Head of caudate nucleus (tissue), 42 donors: ENCODE results near the gene CCDC134.
"Not testable (repeated sequence)": the region's sequence is repeated elsewhere in the genome, so short reads cannot be mapped to it uniquely, and the experiment has no call there.

Experiments
- DNase-seq, 42 donors: peaks; one replicate each; pipeline versions ENCODE4 v3.0.0 to v3.0.0-alpha.2; 2020 to 2021; ENCODE audit warnings: mixed read lengths in 7 of 42
- intact Hi-C: fragments of 100-400 bp; cut with DNase I; formaldehyde crosslinking; loops from one replicate; pipeline ENCODE4 v1.15.0; 2022

The CCDC134 gene

GRCh38 chr22:41863472-41863871 lies 63.0 kb downstream of the CCDC134 start:
- intact Hi-C loops = no loop called here
- DNase-seq = no peak

DNA sequence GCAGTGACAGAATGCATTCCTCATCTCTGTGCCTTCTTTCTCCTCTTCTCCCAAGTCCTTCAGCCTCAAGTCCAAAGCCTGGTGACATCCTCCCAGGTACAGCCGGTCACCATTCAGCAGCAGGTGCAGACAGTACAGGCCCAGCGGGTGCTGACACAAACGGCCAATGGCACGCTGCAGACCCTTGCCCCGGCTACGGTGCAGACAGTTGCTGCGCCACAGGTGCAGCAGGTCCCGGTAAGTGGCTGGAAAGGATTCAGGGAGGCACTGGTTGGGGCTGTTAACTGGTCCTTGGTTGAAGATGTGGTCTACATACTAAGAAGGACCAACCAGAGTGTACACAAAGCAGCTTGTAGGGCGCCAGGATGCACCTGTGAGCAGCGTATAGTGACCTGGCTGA lies 68.1 kb downstream of the CCDC134 start:
- DNase-seq = no peak
- intact Hi-C loops = no loop called here

GRCh38 chr22:41870081-41870480 lies 69.6 kb downstream of the CCDC134 start:
- intact Hi-C loops, DNase-seq: not testable (repeated sequence)

DNA sequence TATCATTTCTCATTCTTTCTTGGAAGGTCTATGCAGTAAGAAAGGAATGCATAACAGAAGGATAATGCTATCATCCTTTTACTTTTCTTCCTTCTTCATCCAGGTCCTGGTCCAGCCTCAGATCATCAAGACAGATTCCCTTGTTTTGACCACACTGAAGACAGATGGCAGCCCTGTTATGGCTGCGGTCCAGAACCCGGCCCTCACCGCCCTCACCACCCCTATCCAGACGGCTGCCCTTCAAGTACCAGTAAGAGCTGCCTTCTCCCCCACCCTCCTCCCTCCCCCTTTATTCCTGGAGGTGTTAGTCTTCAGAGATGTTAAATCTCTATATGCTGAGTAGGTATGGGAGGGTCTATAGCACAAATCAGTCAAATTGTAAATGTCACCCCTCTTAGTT lies 70.3 kb downstream of the CCDC134 start:
- DNase-seq = no peak
- intact Hi-C loops = no loop called here

- no peak for DNase-seq
Measured at GRCh38 chr22:41873391-41873790, 72.9 kb downstream of the CCDC134 start.

GRCh38 chr22:41874090-41874489 lies 73.6 kb downstream of the CCDC134 start:
- DNase-seq = no peak
- intact Hi-C loops = no loop called here

More at GRCh38 chr22:41873391-41873790, 72.9 kb downstream of the CCDC134 start:
- intact Hi-C loops = no loop called here

- intact Hi-C loops = no loop called here
- DNase-seq = no peak
Measured at GRCh38 chr22:41875531-41876270, 75.2 kb downstream of the CCDC134 start.
